DND-41 (cell line): Measurements from ENCODE around the gene CEL.

Experiments used
- ATAC-seq: fragments of 200-7000 bp; cut with Tn5 transposase; 3 replicates; pipeline ENCODE4 v1.9.1; 2021; ENCODE audit warnings: low read depth; ENCODE audit not compliant: insufficient read depth
- DNase-seq: peaks from one replicate; pipeline ENCODE4 v3.0.0-alpha.2; 2020
- H2AFZ ChIP-seq: 2 replicates; pipeline ENCODE4 v1.6.0; 2012; ENCODE audit warnings: low read depth, low read length
- H3K27ac ChIP-seq: 2 replicates; pipeline ENCODE4 v1.5.1; 2012; ENCODE audit warnings: low read length, inconsistent platforms
- H3K27me3 ChIP-seq: fragments of 200-600 bp; sonication (generic); 2 replicates; pipeline ENCODE4 v1.6.0; 2012; ENCODE audit warnings: low read length, mild to moderate bottlenecking, inconsistent platforms; ENCODE audit not compliant: insufficient read depth, poor library complexity
- H3K36me3 ChIP-seq: 2 replicates; pipeline ENCODE4 v1.5.1; 2012; ENCODE audit warnings: low read length, inconsistent platforms; ENCODE audit not compliant: insufficient read depth
- H3K4me1 ChIP-seq: 2 replicates; pipeline ENCODE4 v1.5.1; 2012; ENCODE audit warnings: mild to moderate bottlenecking, low read length; ENCODE audit not compliant: insufficient read depth
- H3K4me2 ChIP-seq: 2 replicates; pipeline ENCODE4 v1.6.0; 2012; ENCODE audit warnings: mild to moderate bottlenecking, moderate library complexity, low read length, inconsistent platforms; ENCODE audit not compliant: insufficient read depth
- H3K4me3 ChIP-seq, 2 experiments: fragments of 200-600 bp in 1 of 2; shearing (Covaris generic) in 1 of 2; 2 replicates each; pipeline ENCODE4 v1.5.1; 2012 to 2016; ENCODE audit warnings: inconsistent platforms in 2 of 2, low read length in 2 of 2, mild to moderate bottlenecking in 2 of 2, low read depth in 1 of 2, moderate library complexity in 1 of 2
- H3K79me2 ChIP-seq: 2 replicates; pipeline ENCODE4 v1.6.0; 2012; ENCODE audit warnings: low read length, inconsistent platforms; ENCODE audit not compliant: insufficient read depth
- H3K9ac ChIP-seq: 2 replicates; pipeline ENCODE4 v1.6.0; 2012; ENCODE audit warnings: low read depth, mild to moderate bottlenecking, inconsistent platforms, low read length, moderate library complexity
- H3K9me3 ChIP-seq: 2 replicates; pipeline ENCODE4 v1.5.1; 2012; ENCODE audit warnings: low read length, moderate library complexity, mild to moderate bottlenecking, inconsistent platforms; ENCODE audit not compliant: insufficient read depth, severe bottlenecking
- H4K20me1 ChIP-seq: 2 replicates; pipeline ENCODE4 v1.6.0; 2012; ENCODE audit warnings: low read length; ENCODE audit not compliant: insufficient read depth
- CTCF ChIP-seq: IDR thresholded peaks from 2 replicates; pipeline ENCODE4 v1.5.1; 2012; ENCODE audit warnings: borderline replicate concordance, low read length, moderate library complexity, mild to moderate bottlenecking; ENCODE audit not compliant: poor library complexity, severe bottlenecking; ENCODE audit errors: extremely low read depth
- EZH2 ChIP-seq: IDR thresholded peaks from 3 replicates; pipeline ENCODE4 v1.6.1; 2012; ENCODE audit warnings: borderline replicate concordance, low read depth, mild to moderate bottlenecking, moderate library complexity, low read length, inconsistent platforms; ENCODE audit not compliant: severe bottlenecking

Gene CEL

GRCh38 chr9:133057006-133057405 is 4.8 kb upstream of the CEL start:
- Histone ChIP-seq H3K4me1 (no peaks in the 10 kb centered on the region), H3K27me3 (no peaks in the 10 kb centered on the region), H3K79me2 (no peaks in the 10 kb centered on the region), H3K9me3 (no peaks in the 10 kb centered on the region), H3K9ac (no peak overlapping the region), H3K27ac (no peak overlapping the region), H2AFZ (no peak overlapping the region), H3K4me3 (no peak overlapping the region), H3K36me3 (peaks cover 58% of the 10 kb centered on the region), H4K20me1 (0 out of 2 replicates have a peak, but pooled peaks cover 2% of the 10 kb centered on the region), H3K4me2 (no peak overlapping the region)
- TF ChIP-seq EZH2 = no peak
- no peak for TF ChIP-seq CTCF
- ATAC-seq = peak; percentile 73
- DNase-seq = peak; percentile 39

- no peaks in the 10 kb centered on the region for H3K27me3 ChIP-seq
- H3K9me3 ChIP-seq = no peaks in the 10 kb centered on the region
- H3K79me2 ChIP-seq = no peaks in the 10 kb centered on the region
- H3K4me2 ChIP-seq = no peak overlapping the region
- TF ChIP-seq CTCF = no peak
- TF ChIP-seq EZH2 = no peak
- no peak overlapping the region for H3K9ac ChIP-seq
- H2AFZ ChIP-seq = no peak overlapping the region
- ATAC-seq (no peak), DNase-seq (no peak)
- H4K20me1 ChIP-seq = no peaks in the 10 kb centered on the region
- H3K27ac ChIP-seq = no peak overlapping the region
- H3K4me3 ChIP-seq = no peak overlapping the region
- peaks cover 54% of the 10 kb centered on the region for H3K36me3 ChIP-seq
- H3K4me1 ChIP-seq = no peaks in the 10 kb centered on the region
Measured at GRCh38 chr9:133057553-133057952, 4.2 kb upstream of the CEL start.

GRCh38 chr9:133058071-133058470 is 3.7 kb upstream of the CEL start:
- H3K4me1 ChIP-seq = no peaks in the 10 kb centered on the region
- DNase-seq = no peak

More at GRCh38 chr9:133058071-133058470, 3.7 kb upstream of the CEL start:
- Histone ChIP-seq H3K36me3 (peaks cover 51% of the 10 kb centered on the region), H3K9me3 (no peaks in the 10 kb centered on the region), H3K4me2 (no peak overlapping the region), H3K4me3 (no peak overlapping the region), H3K79me2 (no peaks in the 10 kb centered on the region), H2AFZ (no peak overlapping the region), H3K27ac (no peak overlapping the region), H4K20me1 (no peaks in the 10 kb centered on the region), H3K9ac (no peak overlapping the region), H3K27me3 (no peaks in the 10 kb centered on the region)
- TF ChIP-seq CTCF (no peak), EZH2 (no peak)
- no peak for ATAC-seq
